HG03060 (cell line): ENCODE results near the gene NOS3.
A peak's percentile ranks its signal among the peaks of the same experiment; 100 is the strongest.
"Not testable (repeated sequence)": the region's sequence is repeated elsewhere in the genome, so short reads cannot be mapped to it uniquely, and the experiment has no call there.

ENCODE experiments used
- ATAC-seq: cut with Tn5 transposase; IDR thresholded peaks from one replicate; pipeline ENCODE4 v1.9.1; 2021; ENCODE audit warnings: low read depth, moderate number of reproducible peaks; ENCODE audit not compliant: unreplicated experiment

Gene NOS3

DNA sequence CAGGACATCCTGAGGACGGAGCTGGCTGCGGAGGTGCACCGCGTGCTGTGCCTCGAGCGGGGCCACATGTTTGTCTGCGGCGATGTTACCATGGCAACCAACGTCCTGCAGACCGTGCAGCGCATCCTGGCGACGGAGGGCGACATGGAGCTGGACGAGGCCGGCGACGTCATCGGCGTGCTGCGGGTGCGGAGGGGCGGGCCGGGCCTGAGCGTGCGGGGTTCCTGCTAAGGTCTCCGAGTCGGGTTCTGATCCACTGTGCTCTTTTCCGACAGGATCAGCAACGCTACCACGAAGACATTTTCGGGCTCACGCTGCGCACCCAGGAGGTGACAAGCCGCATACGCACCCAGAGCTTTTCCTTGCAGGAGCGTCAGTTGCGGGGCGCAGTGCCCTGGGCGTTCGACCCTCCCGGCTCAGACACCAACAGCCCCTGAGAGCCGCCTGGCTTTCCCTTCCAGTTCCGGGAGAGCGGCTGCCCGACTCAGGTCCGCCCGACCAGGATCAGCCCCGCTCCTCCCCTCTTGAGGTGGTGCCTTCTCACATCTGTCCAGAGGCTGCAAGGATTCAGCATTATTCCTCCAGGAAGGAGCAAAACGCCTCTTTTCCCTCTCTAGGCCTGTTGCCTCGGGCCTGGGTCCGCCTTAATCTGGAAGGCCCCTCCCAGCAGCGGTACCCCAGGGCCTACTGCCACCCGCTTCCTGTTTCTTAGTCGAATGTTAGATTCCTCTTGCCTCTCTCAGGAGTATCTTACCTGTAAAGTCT is 23.1 kb downstream of the NOS3 start:
- no peak for ATAC-seq

DNA sequence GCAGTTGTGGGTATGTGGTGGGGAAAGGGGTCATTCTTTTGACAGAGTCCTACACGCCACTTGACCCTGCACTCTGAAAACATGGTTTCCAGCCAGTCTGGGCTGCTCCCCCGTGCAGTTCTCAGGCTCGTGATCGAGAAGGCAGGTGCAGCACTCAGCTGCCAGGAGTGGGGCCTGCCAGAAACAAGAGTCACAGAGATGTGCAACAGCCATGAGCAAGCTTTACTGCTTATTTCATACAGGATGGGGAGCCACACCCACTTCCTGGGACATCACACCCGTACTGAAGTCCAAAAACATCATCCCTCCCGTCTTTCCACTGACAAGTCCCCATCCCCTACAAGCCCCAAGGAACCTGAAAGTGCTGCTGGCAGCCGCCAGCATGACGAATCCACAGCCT is 24.1 kb downstream of the NOS3 start:
- ATAC-seq, result no peak

DNA sequence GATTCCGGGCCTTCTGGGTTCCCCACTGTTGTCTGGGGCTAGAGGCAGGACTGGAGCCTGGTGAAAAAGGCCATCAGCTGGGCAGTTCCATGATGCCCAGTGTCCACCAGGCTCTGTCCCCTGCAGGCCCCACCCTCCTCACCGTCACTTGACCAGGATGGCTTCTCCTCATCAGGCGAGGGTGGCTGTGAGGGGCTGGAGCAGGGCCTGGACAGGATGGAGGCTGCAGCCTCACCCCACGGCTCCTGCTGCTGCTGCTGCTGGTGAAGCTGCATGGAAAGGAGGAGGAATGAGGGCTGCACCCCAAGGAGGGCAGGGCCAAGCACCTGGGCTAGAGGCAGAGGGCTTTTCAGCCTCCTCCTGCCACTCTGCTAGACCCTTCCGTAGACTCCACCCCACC is 25.1 kb downstream of the NOS3 start:
- ATAC-seq, result no peak

GRCh38 chr7:151016505-151016904 is 25.7 kb downstream of the NOS3 start:
- no peak for ATAC-seq

GRCh38 chr7:151016942-151017341 is 26.1 kb downstream of the NOS3 start:
- no peak for ATAC-seq

GRCh38 chr7:151017370-151017952 is 26.6 kb downstream of the NOS3 start:
- no peak for ATAC-seq

DNA sequence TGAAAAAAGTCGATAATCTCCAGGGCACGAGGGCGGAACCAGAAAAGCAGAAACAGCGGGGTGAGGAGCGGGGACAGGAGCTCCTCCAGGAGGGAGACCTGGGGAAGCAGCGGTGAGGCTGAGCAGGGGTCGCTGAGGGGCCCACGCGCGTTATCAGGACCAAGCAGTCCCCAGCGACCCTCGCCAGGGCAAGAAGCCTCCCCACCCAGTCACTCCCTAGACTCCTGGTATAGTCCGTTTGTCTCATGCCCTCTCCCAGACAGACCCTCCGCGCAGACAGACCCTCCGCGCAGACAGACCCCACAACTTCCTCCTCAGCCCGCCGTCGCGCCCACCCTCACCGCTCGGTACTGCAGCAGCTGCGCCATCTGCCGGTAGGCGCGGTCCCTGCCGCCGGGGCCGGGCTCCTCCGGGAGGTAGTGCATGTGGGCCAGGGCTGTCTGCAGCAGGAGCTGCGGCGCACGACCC is 27.2 kb downstream of the NOS3 start:
- no peak for ATAC-seq

GRCh38 chr7:151018421-151019129 is 27.8 kb downstream of the NOS3 start:
- ATAC-seq, result no peak

GRCh38 chr7:151019130-151019447 is 28.3 kb downstream of the NOS3 start:
- ATAC-seq, result no peak

DNA sequence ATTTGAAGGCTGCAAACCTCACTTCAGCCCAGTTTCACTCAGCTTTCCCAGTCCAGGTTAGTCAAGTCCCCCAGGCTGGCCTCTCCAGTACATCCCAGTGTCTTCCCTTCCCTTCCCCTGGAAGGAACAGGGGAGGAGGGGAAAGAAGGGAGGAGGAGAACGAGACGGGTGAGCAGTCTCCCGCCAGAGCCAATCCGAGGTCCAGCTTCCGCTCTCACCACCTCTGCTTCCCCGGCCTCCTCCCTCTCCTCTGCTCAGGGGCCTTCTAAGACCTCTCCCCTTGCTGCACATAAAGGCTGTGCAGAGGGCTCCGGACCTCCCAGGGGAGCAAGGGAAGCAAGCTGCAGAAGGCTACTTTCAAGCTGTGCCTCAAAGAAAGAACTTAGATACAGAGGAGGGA is 29.4 kb downstream of the NOS3 start:
- ATAC-seq, result no peak

DNA sequence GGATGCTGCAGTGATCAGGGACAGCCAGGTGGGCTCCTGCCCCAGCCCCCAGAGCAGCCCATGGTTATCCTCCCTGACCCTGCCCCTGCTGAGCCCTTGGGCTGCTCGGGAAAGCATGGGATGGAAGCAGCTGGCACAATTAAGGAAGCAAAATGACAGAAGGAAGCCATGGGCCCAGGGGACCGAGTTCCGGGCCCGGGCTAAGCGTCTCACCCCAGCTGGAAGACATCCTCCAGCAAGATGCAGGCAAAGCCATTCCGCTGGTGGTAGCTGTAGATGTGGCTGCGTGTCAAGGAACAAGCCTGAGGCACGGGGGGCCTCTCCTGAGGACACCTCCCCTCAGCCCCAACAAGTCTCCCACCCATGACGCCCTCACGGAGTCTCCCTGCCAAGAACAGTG is 32.4 kb downstream of the NOS3 start:
- no peak for ATAC-seq

DNA sequence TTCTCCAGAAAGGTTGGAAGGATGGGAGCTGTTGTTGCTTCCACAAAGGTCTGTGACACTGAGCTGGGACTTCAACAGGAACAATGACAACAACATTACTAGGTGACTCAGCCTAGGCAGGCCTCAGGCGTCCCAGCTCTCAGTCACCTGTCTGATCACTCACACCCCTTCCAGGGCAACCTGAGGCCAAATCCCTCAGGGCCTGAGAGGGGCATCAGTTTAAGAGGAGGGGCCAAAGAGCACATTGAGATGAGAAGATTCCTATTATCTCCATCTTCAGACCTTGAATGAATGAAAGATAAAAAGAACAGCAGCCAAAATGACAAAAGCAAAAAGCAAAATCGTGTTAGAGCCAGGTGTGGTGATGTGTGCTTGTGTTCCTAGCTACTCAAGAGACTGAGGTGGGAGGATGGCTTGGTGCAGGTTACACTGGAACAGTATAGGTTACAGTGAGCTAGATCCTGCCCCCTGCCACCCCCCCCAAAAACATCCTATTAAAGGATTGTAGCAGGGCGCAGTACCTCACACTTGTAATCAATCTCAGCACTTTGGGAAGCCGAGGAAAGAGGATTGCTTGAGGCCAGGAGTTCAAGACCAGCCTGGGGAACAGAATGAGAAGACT is 33.7 kb downstream of the NOS3 start, which contains the start of gene ATG9B:
TSS of gene ATG9B (minus strand) at position 60 of the 622 bp plus-strand sequence. CDS start 71 bp downstream, outside the sequence.
- no peak for ATAC-seq

DNA sequence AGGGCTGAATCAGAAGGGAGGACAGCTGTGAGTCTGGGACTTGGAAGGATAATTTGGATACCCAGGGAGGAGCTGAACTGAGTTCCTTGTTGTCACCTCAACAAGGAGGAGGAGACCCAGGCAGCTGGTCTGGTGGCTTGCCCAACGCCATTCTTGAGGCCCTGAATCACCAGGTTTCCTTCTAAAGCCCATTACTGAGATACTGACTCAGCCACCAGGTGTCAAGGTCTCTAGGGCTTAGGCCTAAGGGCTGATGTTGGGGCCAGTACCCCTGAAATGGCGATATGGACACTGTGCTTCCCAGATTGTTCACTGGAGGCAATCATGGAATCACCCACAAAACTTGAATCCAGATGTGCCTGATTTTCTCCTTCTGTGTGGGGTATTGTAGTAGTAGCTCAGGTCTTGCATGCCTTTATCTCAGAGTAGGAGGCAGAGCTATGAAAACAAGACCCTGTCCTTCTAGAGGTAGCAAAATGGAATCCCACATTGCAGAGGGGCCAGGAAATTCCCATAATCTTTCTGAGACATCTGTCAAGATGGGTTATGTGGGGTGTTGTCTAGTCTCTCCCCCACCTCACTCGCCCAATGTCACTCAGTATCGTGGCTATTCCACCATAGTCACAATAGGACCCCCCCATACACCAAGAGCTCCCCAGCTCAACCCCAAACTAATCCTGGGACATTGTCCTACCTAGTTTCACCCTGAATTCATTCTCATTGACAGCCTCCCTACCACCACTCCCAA is 35.3 kb downstream of the NOS3 start:
- ATAC-seq, result no peak

DNA sequence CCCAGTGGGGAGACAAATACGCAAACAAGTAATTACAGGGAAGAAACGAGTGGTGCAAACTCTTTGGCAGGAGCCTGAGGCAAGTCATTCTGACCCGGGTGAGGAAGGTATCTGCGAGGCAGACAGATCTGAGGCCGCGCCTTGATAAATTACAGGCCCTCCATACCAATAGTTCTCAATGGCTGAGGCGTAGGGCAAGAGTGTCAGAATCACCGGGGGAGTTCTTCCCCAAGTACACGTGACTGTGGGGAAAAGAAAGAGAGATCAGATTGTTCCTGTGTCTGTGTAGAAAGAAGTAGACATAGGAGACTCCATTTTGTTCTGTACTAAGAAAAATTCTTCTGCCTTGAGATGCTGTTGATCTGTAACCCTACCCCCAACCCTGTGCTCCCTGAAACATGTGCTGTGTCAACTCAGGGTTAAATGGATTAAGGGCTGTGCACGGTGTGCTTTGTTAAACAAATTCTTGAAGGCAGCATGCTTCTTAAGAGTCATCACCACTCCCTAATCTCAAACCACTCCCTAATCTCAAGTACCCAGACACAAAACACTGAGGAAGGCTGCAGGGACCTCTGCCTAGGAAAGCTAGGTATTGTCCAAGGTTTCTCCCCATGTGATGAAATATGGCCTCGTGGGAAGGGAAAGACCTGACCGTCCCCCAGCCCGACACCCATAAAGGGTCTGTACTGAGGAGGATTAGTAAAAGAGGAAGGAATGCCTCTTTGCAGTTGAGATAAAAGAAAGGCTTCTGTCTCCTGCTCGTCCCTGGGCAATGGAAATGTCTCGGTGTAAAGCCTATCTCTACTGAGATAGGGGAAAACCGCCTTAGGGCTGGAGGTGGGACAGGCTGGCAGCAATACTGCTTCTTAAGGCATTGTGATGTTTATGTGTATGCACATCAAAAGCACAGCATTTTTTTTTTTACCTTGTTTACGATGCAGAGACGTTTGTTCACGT is 36.2 kb downstream of the NOS3 start:
- ATAC-seq, result not testable (repeated sequence)

DNA sequence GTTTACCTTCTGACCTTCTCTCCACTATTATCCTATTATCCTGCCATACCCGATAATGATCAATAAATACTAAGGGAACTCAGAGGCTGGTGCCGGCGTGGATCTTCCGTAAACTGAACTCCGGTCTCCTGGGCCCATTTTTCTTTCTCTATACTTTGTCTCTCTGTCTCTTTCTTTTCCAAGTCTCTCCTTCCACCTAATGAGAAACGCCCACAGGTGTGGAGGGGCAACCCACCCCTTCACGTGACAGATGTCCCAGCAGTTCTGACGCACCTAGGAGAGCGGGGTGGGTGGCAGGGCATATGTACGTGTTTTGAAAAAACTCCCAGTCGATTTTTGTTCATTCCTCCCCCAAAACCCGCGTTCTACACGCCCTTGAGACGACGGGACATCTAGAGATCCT is 36.9 kb downstream of the NOS3 start:
- ATAC-seq, result not testable (repeated sequence)

GRCh38 chr7:151028131-151028947 is 37.5 kb downstream of the NOS3 start, which contains the start of gene ABCB8:
TSS of gene ABCB8 (plus strand) at chr7:151028450. CDS start at chr7:151028516, 66 bp downstream.
- peak; percentile 95 for ATAC-seq

DNA sequence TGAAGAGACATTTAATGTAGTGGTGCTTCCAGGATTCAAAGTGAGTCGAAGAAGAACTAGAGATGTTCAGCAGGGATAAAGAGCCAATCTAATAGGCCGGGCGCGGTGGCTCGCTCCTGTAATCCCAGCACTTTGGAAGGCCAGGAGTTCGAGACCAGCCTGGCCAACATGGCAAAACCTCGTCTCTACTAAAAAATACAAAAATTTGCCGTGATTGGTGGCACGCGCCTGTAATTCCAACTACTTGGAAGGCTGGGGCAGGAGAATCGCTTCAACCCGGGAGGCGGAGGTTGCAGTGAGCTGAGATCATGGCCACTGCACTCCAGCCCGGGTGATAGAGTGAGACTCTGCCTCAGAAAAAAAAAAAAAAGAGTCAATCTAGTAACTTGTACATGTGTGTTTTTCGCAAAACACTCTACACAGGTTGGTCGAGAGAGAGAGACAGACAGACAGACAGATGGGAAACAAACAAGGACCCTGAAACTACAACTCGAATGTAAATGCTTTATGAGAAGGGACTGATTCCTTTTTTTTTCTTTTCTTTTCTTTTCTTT is 38.2 kb downstream of the NOS3 start:
- ATAC-seq, result no peak

DNA sequence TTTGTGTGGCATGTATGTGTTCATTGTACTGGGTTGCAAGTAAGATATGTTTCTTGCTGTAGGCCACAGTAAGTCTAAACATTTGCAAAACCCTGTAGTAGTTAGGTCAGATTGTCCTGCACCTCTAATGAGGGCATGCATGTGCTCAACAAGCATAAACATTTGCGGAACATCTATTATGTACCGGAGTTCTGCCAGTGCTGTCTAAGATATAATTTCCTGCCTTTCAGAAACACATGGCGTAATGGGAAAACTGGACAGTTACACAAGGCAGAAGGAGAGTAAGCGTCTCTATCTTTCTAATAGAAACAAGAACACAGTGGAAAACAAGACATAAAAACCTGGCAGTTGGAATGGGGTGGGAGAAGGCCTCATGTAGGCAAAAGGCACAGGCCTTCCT is 40.2 kb downstream of the NOS3 start:
- no peak for ATAC-seq
